Left ventricle myocardium inferior (tissue), 1 donor: Measurements from ENCODE around the gene IGF1R. TPM values are rescaled to one million over a fixed set of nuclear protein-coding genes. Genes with fewer than 3 reads are reported as not detected.

Experiments used
- DNase-seq: peaks from one replicate; pipeline ENCODE4 v3.0.0-alpha.2; 2020
- H3K27ac ChIP-seq: fragments of 200-600 bp; replicated peaks from 2 replicates; pipeline ENCODE4 v1.8.0; 2021
- H3K27me3 ChIP-seq: fragments of 200-600 bp; 2 replicates; pipeline ENCODE4 v1.8.0; 2021; ENCODE audit warnings: low read depth
- H3K36me3 ChIP-seq: fragments of 200-600 bp; 2 replicates; pipeline ENCODE4 v1.8.0; 2021
- H3K4me1 ChIP-seq: fragments of 200-600 bp; 2 replicates; pipeline ENCODE4 v1.8.0; 2021
- H3K4me3 ChIP-seq: fragments of 200-600 bp; 2 replicates; pipeline ENCODE4 v1.8.0; 2021; ENCODE audit warnings: mild to moderate bottlenecking, moderate library complexity
- H3K9me3 ChIP-seq: fragments of 200-600 bp; replicated peaks from 2 replicates; pipeline ENCODE4 v1.8.0; 2021
- intact Hi-C: fragments of 100-400 bp; cut with micrococcal nuclease; formaldehyde crosslinking; loops from one replicate; pipeline ENCODE4 v1.11.0; 2022
- long read RNA-seq: library from polyadenylated mRNA; unstranded; transcript quantifications from one replicate; pipeline ENCODE4 v2.0.0, GENCODE V29; 2021
- total RNA-seq: library from RNA; stranded (reverse); fragmentation: NEBNext Ultra II Directional; extraction: Animal tissue kit (Norgen Biotek cat#: 25700); gene quantifications from one replicate; pipeline ENCODE4 v1.2.1, GENCODE V29; 2021
- TF ChIP-seq, protein P1 (sequence below): fragments of 200-600 bp; IDR thresholded peaks from 2 replicates; pipeline ENCODE4 v1.8.0; 2021; ENCODE audit warnings: antibody characterized with exemption, mild to moderate bottlenecking, borderline replicate concordance
- donor health status: DM: no; HTN: yes; CAD: no; lungs with severe emphysema.

Gene IGF1R
- total RNA-seq: 37.2 TPM
- long read RNA-seq, partial matches to known transcripts: 24 of 29 reads
- long read RNA-seq, other reads (novel, unspliced or antisense): 5 of 29 reads

DNA sequence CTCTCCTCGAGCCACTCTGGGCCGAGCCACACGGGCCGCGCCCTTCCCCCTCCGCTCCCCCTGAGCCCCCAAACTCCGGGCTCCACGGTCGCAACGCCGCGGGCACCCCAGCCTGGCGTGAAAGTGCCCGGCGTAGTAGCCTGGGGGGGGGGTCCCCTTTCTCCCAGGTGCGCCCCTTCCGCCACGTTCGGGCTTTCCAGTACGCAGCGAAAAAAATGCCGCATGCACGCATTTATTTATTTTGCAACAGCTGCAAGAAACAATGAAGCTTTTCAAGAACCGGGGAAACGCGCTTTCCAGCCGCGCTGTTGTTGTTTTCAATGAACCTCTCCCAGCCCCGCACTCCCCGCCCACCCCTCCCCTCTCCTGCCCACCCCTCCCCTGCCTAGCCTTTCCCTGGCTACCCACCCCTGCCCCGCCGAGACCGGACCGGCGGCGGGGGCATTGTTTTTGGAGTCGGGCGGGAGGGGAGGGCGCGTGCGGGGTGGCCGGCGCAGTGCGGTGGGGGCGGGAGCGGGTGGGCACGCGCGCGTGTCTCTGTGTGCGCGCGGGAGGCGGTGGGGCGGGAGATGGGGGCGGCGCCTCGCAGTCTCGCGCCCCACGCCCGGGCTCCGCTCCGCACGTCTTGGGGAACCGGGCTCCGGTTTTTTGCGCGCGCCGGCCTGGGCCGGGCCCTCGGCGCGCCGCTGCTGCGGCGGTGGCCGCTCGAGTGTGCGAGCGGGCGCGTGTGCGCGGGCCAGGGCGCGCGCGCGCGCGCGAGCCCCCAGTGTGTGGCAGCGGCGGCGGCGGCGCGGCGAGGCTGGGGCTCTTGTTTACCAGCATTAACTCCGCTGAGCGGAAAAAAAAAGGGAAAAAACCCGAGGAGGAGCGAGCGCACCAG is at the start of gene IGF1R:
Gene IGF1R (plus strand): TSS at position 766 of the 880 bp plus-strand sequence. CDS start 1,043 bp downstream, outside the sequence.
- no peaks in the 10 kb centered on the region for H3K36me3 ChIP-seq
- peak; percentile 88 for DNase-seq
- intact Hi-C loops: no loop called here
- peak within 1 kb of the TSS; percentile 98 for H3K27ac ChIP-seq
- no peaks in the 10 kb centered on the region for H3K9me3 ChIP-seq
- peaks cover 32% of the 10 kb centered on the region for H3K27me3 ChIP-seq
- peaks cover 56% of the 10 kb centered on the region for H3K4me1 ChIP-seq
- peak within 1 kb of the TSS; percentile 95 for H3K4me3 ChIP-seq
- TF ChIP-seq, protein P1, sequence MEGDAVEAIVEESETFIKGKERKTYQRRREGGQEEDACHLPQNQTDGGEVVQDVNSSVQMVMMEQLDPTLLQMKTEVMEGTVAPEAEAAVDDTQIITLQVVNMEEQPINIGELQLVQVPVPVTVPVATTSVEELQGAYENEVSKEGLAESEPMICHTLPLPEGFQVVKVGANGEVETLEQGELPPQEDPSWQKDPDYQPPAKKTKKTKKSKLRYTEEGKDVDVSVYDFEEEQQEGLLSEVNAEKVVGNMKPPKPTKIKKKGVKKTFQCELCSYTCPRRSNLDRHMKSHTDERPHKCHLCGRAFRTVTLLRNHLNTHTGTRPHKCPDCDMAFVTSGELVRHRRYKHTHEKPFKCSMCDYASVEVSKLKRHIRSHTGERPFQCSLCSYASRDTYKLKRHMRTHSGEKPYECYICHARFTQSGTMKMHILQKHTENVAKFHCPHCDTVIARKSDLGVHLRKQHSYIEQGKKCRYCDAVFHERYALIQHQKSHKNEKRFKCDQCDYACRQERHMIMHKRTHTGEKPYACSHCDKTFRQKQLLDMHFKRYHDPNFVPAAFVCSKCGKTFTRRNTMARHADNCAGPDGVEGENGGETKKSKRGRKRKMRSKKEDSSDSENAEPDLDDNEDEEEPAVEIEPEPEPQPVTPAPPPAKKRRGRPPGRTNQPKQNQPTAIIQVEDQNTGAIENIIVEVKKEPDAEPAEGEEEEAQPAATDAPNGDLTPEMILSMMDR: peak; percentile 43

DNA sequence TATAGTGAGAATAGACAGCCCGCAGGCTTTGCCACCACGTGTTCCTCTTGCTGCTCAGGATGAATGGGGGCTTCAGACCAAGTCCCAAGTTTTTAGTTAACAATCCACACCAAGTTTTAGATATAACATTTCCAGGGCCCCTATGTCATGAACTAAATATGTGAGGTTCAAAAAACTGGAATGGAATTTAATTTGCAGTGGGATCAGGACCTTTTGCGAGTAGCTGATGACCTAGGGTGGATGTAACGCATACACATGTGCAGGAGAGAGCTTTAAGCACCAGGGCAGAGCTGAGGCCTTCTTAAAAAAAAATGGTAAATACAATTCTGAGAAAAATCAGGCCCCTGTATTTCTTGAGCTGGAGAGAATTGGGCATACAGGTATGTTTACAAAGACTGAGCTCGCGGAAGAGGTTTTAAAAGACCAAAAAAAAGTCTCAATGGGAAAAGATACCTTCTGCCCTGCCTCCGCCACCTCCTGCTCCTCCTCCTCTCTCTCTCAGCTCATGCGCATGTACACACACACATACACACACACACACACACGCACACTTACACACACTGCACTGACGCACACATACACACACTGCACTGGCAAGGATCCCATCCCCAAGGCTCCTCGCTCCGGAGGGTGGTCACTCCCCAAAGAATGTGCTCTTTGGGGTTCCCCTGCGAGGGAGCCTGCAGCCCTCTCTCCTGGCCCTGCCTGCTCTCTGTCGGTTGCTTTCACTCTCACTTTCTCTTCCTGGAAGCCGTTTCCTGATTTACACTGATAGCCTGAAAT is 48.2 kb upstream of the IGF1R start:
- intact Hi-C loops: no loop called here
- H3K27ac ChIP-seq: no peak overlapping the region
- no peaks in the 10 kb centered on the region for H3K36me3 ChIP-seq
- peaks cover 79% of the 10 kb centered on the region for H3K27me3 ChIP-seq
- no peaks in the 10 kb centered on the region for H3K9me3 ChIP-seq
- peak overlapping the region; percentile 56 for H3K4me3 ChIP-seq
- no peaks in the 10 kb centered on the region for H3K4me1 ChIP-seq
- no peak for DNase-seq
- TF ChIP-seq, protein P1: no peak

DNA sequence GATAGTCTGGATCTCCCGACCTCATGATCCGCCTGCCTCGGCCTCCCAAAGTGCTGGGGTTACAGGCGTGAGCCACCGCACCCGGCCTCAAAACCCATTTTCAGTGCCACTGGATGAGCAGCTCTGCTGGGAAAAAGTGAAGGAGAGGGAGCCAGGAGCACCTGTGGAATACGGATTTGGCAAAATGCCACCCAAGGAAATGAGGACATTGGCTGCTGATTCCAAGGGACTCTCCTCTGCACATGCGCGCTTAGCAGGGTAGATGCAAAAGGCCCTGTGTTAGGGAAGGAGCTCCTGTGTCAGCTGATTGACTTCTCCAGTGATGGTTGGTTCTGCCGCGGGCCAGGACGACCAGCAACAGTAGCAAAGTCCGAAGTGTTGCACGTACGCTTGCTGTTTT is 43.4 kb upstream of the IGF1R start:
- DNase-seq: no peak
- no peak overlapping the region for H3K4me3 ChIP-seq
- H3K27me3 ChIP-seq: peaks cover 59% of the 10 kb centered on the region
- no peak overlapping the region for H3K27ac ChIP-seq
- H3K36me3 ChIP-seq: no peaks in the 10 kb centered on the region
- intact Hi-C loops: no loop called here
- TF ChIP-seq, protein P1: no peak
- H3K9me3 ChIP-seq: no peaks in the 10 kb centered on the region
- no peaks in the 10 kb centered on the region for H3K4me1 ChIP-seq

DNA sequence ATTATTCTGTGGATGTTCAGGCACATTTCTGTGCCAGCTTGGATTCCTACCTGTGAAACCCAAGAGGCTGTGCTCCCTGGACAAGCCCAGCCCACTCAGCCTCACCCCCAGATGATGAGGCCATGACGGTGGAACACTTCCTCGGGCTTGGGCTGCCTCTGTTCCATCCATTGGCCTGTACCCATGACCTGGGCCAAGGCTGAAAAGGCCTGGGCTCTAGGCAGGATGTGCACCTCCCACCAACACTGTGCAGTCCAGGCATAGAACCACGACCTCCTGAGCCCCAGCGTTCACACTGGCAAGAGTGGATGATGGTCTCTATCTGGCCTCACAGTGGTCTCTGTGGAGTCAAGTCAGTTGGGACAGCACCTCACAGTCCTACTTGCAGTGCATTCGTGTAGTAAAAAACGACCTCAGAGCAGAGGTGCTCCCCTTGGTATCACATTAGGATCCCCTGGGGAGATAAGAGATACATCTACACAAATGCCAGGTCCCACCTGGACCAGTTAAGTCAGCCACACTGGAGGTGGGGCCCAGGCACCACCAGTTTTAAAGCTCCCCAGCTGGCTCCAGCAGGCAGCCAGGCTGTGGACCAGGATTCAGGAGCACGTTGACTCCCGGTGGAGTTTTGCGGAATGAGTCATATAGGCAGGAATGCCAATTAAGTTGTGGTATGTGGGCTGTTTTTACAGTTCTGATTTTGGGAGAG is 39.0 kb upstream of the IGF1R start:
- H3K27me3 ChIP-seq: peaks cover 59% of the 10 kb centered on the region
- TF ChIP-seq, protein P1: no peak
- H3K4me1 ChIP-seq: no peaks in the 10 kb centered on the region
- H3K36me3 ChIP-seq: no peaks in the 10 kb centered on the region
- no peak for DNase-seq
- intact Hi-C loops: no loop called here
- no peaks in the 10 kb centered on the region for H3K9me3 ChIP-seq
- no peak overlapping the region for H3K4me3 ChIP-seq
- no peak overlapping the region for H3K27ac ChIP-seq

DNA sequence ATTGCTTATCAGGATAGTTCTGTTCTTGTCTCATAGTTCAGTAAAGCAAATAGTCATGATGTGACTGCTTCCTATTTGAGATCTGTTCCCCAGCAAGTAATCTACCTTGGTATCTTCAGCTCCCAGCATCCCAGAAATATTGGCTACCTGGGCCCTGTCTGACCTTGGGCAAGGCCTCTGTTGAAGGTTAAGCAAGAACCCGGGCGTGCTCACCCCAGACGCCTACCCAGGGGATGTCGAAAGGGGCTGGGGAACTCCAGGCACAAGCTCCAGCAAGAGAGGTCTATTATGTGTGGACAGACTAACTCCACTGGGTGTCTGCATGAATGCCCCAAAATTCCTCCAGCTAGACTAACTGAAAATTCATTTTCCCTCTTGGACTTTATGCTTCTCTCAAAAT is 37.3 kb upstream of the IGF1R start:
- DNase-seq: no peak
- H3K27me3 ChIP-seq: peaks cover 54% of the 10 kb centered on the region
- no peaks in the 10 kb centered on the region for H3K36me3 ChIP-seq
- H3K4me3 ChIP-seq: no peak overlapping the region
- no peak overlapping the region for H3K27ac ChIP-seq
- TF ChIP-seq, protein P1: no peak
- no peaks in the 10 kb centered on the region for H3K9me3 ChIP-seq
- H3K4me1 ChIP-seq: no peaks in the 10 kb centered on the region
- intact Hi-C loops: no loop called here
